ENCODE data around the gene BIN2.

The BIN2 gene

DNA sequence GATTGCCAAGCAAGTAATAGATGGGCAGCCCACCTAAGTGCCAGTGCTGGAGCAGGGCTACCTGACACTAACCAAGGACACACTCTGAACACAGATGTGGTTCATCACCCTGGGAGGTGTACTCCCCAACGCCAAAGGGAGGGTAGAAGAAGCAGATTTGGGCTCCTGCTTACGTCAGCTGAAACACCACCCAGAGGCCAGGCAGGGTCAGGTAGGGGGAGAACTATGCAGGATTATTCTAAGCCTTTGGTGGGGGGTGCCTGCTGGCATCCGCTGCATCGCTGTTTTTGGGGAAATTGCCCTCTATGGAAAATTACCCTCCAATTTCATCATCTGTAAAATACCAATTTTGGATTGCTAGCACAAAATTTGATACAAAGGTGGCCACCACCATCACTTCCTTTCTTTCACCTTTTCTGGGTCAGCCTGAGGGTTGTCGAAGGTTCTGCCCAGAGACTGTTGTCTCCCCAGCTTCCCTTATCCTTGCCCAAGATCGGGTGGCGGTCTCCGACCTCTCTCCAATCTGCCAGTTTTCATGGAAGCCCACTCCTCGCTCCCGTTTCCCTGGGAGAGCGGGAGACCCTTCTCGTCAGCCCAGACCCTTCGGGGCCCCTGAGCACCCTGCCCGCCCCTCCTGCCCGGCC, 535 bp downstream of the BIN2 start:
- peak; percentile 87 for DNase-seq
- peak overlapping the region; percentile 92 for H3K4me2 ChIP-seq (ENCODE audit: low read depth, low read length)
- no peaks in the 10 kb centered on the region for H3K36me3 ChIP-seq (replicated peaks; ENCODE audit: insufficient read depth, low read length)
- H4K20me1 ChIP-seq (ENCODE audit: insufficient read depth, low read length), result no peaks in the 10 kb centered on the region
- H3K27me3 ChIP-seq (replicated peaks; ENCODE audit: insufficient read depth, low read length), result no peaks in the 10 kb centered on the region
- H3F3A ChIP-seq (ENCODE audit: insufficient read depth, low read length), result peaks cover 92% of the 10 kb centered on the region
- H3K9ac ChIP-seq (ENCODE audit: low read length), result peak overlapping the region; percentile 97
- peak overlapping the region; percentile 99 for H3K27ac ChIP-seq (ENCODE audit: low read length)
- peak overlapping the region; percentile 87 for H3K4me3 ChIP-seq (ENCODE audit: low read length)
- no peaks in the 10 kb centered on the region for H3K9me2 ChIP-seq (replicated peaks; ENCODE audit: insufficient read depth, low read length)
- H2AFZ ChIP-seq (ENCODE audit: low read length), result peak overlapping the region; percentile 79; the same call in 1 of the 2 replicates
- peaks cover 70% of the 10 kb centered on the region for H3K4me1 ChIP-seq (ENCODE audit: low read length)
- no peak for TF ChIP-seq EZH2 (optimal IDR thresholded peaks at IDR 0.05; ENCODE audit: low read depth, low read length)
- TF ChIP-seq, protein P1, sequence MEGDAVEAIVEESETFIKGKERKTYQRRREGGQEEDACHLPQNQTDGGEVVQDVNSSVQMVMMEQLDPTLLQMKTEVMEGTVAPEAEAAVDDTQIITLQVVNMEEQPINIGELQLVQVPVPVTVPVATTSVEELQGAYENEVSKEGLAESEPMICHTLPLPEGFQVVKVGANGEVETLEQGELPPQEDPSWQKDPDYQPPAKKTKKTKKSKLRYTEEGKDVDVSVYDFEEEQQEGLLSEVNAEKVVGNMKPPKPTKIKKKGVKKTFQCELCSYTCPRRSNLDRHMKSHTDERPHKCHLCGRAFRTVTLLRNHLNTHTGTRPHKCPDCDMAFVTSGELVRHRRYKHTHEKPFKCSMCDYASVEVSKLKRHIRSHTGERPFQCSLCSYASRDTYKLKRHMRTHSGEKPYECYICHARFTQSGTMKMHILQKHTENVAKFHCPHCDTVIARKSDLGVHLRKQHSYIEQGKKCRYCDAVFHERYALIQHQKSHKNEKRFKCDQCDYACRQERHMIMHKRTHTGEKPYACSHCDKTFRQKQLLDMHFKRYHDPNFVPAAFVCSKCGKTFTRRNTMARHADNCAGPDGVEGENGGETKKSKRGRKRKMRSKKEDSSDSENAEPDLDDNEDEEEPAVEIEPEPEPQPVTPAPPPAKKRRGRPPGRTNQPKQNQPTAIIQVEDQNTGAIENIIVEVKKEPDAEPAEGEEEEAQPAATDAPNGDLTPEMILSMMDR (IDR thresholded peaks at IDR 0.05; ENCODE audit: low read length), result peak; percentile 13; the same call in 1 of the 2 replicates
- no peak for TF ChIP-seq EZH2phosphoT487 (IDR thresholded peaks at IDR 0.05; ENCODE audit: low read length)
- peaks cover 45% of the 10 kb centered on the region for H3K79me2 ChIP-seq (ENCODE audit: low read length)
- no peaks in the 10 kb centered on the region for H3K9me3 ChIP-seq (replicated peaks; ENCODE audit: insufficient read depth, low read length)

DNA sequence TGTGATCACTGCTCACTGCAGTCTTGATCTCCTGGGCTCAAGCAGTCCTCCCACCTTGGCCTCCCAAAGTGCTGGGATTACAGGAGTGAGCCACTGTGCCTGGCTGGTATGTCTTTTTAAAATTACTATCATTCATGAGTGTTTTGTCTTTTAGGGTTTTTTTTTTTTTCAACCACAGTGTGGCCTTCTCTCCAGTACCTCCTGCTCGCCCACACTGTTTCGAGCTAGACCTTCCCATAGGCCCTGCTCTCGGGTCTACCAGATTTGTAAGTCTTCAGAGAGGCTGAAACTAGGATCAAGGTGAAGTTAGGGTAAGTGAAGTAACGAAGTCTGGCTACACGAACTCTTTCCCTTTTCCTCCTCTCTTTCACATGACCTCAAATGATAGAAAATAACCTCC, 1.5 kb downstream of the BIN2 start:
- H3K27me3 ChIP-seq (replicated peaks; ENCODE audit: insufficient read depth, low read length), result no peaks in the 10 kb centered on the region
- peak; percentile 58 for DNase-seq
- H3F3A ChIP-seq (ENCODE audit: insufficient read depth, low read length), result peaks cover 89% of the 10 kb centered on the region
- H3K9ac ChIP-seq (ENCODE audit: low read length), result peak overlapping the region; percentile 97
- H3K4me1 ChIP-seq (ENCODE audit: low read length), result peaks cover 65% of the 10 kb centered on the region
- peaks cover 53% of the 10 kb centered on the region for H3K79me2 ChIP-seq (ENCODE audit: low read length)
- TF ChIP-seq EZH2 (optimal IDR thresholded peaks at IDR 0.05; ENCODE audit: low read depth, low read length) (no peak), EZH2phosphoT487 (IDR thresholded peaks at IDR 0.05; ENCODE audit: low read length) (no peak)
- TF ChIP-seq, protein P1 (IDR thresholded peaks at IDR 0.05; ENCODE audit: low read length), result no peak
- no peaks in the 10 kb centered on the region for H3K9me2 ChIP-seq (replicated peaks; ENCODE audit: insufficient read depth, low read length)
- no peaks in the 10 kb centered on the region for H3K9me3 ChIP-seq (replicated peaks; ENCODE audit: insufficient read depth, low read length)
- H3K27ac ChIP-seq (ENCODE audit: low read length), result peak overlapping the region; percentile 99
- no peaks in the 10 kb centered on the region for H3K36me3 ChIP-seq (replicated peaks; ENCODE audit: insufficient read depth, low read length)
- peak overlapping the region; percentile 87 for H3K4me3 ChIP-seq (ENCODE audit: low read length)
- peak overlapping the region; percentile 92 for H3K4me2 ChIP-seq (ENCODE audit: low read depth, low read length)
- no peak overlapping the region for H2AFZ ChIP-seq (ENCODE audit: low read length)
- H4K20me1 ChIP-seq (ENCODE audit: insufficient read depth, low read length), result no peaks in the 10 kb centered on the region

DNA sequence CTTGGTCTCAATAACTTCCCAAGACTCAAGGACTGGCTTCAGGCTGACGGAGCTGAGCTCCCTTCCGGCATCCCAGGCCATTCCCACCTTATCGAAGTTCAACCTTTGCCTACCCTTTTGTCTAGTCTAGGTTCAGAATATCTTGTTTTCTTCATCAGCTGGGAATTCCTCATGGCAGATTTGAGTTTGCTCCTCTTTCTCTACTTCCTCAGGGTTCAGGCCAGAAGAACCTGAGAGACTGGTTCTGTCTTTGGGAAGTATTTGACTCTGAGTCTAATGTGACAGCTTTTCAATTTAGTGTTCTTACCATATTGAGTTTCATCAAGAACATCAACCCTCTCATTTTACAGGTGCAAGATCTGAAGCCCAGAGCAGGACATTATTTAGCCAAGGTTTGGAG, 2.1 kb downstream of the BIN2 start:
- TF ChIP-seq EZH2 (optimal IDR thresholded peaks at IDR 0.05; ENCODE audit: low read depth, low read length) (no peak), EZH2phosphoT487 (IDR thresholded peaks at IDR 0.05; ENCODE audit: low read length) (no peak)
- TF ChIP-seq, protein P1 (IDR thresholded peaks at IDR 0.05; ENCODE audit: low read length), result no peak
- no peaks in the 10 kb centered on the region for H3K9me3 ChIP-seq (replicated peaks; ENCODE audit: insufficient read depth, low read length)
- H3K9ac ChIP-seq (ENCODE audit: low read length), result peak overlapping the region; percentile 46; the same call in 1 of the 2 replicates
- H3K79me2 ChIP-seq (ENCODE audit: low read length), result peaks cover 58% of the 10 kb centered on the region
- no peak for DNase-seq
- peaks cover 83% of the 10 kb centered on the region for H3F3A ChIP-seq (ENCODE audit: insufficient read depth, low read length)
- no peaks in the 10 kb centered on the region for H3K9me2 ChIP-seq (replicated peaks; ENCODE audit: insufficient read depth, low read length)
- H4K20me1 ChIP-seq (ENCODE audit: insufficient read depth, low read length), result no peaks in the 10 kb centered on the region
- H3K4me3 ChIP-seq (ENCODE audit: low read length), result peak overlapping the region; percentile 52
- peak overlapping the region; percentile 99 for H3K27ac ChIP-seq (ENCODE audit: low read length)
- peak overlapping the region; percentile 92 for H3K4me2 ChIP-seq (ENCODE audit: low read depth, low read length)
- no peaks in the 10 kb centered on the region for H3K36me3 ChIP-seq (replicated peaks; ENCODE audit: insufficient read depth, low read length)
- no peak overlapping the region for H2AFZ ChIP-seq (ENCODE audit: low read length)
- H3K4me1 ChIP-seq (ENCODE audit: low read length), result peaks cover 61% of the 10 kb centered on the region
- H3K27me3 ChIP-seq (replicated peaks; ENCODE audit: insufficient read depth, low read length), result no peaks in the 10 kb centered on the region

Measured in MM.1S (cell line).